Stimulated activated CD4-positive, alpha-beta T cell treated with anti-CD3 and anti-CD28 coated beads, Interleukin-12 subunit alpha, Interleukin-12 subunit beta, amount 100 ng/mL, for 48 hours (primary cell): ENCODE data around the gene FLCN.

Experiments
- DNase-seq, 3 donors: peaks; one replicate each; pipeline ENCODE4 v3.0.0-alpha.2; 2020; ENCODE audit warnings: low read depth in 2 of 3, low spot score in 1 of 3

FLCN gene

GRCh38 chr17:17236295-17237025 is 508 bp downstream of the FLCN start:
- DNase-seq: no peak

DNA sequence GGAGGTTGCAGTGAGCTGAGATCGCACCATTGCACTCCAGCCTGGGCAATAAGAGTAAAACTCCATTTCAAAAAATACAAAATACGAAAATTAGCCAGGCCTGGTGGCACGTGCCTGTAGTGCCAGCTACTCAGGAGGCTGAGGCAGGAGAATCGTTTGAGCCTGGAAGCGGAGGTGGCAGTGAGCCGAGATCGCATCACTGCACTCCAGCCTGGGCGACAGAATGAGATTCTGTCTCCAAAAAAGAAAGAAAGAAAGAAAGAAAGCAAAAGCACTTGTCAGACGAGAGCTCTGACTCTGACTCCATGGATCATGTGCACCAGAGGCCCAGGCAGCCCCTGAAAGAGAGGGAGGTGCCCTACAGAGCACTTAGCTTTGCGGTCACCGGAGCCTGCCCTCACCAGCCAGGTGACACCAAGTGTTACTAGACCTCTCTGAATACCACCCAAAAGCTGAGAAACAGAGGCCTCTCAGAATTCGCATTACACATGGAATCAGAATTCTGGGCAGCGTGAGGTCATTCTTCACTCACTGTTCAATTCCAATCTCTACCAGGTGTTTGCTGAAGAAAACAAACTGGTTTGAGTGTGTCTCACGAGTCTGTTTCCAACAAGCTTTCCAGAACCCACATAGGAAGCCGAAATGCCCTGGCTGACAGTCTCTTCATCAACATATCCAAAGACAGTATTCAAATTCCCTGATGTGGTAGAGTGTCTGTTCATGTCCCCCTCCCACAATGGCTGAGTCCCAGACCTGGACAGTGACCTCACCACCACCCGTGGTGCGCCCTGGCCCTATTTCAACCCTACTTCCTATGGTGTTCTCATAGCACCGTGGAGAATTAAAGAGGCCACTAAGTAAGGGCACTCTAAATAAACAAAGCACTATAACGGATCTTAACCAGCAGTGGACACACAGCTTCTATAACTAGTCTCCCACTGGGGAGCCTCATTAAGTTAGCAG is 1.5 kb downstream of the FLCN start:
- DNase-seq: no peak

DNA sequence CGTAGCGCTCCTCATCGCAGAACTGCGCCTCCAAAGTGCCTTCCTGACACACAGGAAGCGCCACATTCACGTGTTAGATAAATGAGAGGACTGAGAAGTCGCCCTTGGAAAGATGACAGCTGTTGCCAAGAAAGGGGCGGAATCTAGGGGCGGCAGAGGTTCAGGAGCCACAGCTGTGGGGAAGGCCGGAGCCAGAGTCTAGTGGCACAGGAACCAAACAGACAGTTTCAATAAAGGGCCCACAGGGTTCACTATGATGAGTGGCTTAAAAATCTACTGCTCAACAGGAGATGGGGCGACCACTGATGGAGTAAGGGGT is 4.7 kb downstream of the FLCN start:
- no peak for DNase-seq

GRCh38 chr17:17231621-17232302 is 5.2 kb downstream of the FLCN start:
- DNase-seq: no peak

DNA sequence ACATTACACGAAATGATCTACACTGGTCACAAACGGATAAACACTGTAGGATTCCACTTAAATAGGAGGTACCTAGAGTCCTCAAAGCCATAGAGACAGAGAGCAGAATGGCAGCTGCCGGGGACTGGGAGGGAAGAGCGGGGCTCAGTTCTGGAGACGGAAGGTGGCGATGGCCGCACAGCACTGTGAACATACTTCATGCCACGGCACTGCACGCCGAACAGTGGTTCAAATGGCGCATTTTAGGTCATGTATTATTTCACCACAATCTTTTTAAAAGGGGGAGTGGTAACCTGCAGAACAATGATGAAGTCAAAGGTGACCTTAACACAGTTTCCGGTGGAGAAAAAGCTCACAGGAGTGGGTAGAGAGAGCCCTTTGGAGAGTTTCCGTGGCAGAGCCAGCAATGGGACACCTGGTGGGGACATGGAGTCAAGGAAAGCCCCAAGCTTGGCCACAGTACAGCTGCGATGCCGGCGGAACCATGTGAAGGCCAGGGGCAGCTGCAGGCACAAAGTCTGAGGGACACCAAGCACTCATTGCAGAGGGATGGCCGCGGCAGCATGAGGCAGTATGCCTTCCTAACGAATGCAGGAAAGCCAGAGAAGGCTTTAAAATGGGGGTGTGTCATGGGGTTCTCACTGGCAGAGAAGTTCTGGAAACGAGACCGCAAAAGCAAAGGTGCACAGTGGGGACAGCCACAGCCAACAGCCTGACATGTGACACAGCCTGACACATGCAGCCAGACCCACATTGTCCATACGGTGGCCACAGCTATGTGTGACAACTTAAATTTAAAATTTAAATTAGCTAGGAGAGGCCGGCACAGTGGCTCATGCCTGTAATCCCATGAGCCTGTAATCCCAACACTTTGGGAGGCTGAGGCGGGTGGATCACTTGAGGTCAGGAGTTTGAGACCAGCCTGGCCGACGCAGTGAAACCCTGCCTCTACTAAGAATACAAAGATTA is 7.3 kb downstream of the FLCN start:
- no peak for DNase-seq

GRCh38 chr17:17228521-17229279 is 8.3 kb downstream of the FLCN start:
- DNase-seq: no peak

- no peak for DNase-seq
Observed at GRCh38 chr17:17227608-17228520, 9.1 kb downstream of the FLCN start.

- DNase-seq: no peak
Observed at GRCh38 chr17:17226451-17227265, 10.3 kb downstream of the FLCN start.

DNA sequence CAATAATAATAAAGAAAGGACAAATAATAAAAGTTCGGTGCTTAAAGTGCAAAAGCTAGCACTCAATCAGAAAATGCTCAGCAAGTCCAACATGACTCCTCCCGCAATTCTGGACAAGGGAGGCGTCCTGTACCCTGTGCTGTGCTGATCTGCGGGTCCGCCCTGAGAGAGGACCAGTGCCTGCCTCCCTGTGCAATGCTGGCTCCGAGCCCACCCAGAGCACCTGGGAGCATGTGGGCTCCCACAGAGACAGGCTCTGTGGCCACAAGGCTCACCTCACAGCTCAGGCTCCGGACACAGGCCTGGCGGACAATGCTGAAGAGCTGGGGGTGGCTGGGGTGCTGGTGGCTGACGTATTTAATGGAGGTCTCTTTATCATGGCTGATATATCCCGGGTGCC is 11.1 kb downstream of the FLCN start:
- DNase-seq: no peak

GRCh38 chr17:17224137-17224536 is 12.8 kb downstream of the FLCN start:
- no peak for DNase-seq

DNA sequence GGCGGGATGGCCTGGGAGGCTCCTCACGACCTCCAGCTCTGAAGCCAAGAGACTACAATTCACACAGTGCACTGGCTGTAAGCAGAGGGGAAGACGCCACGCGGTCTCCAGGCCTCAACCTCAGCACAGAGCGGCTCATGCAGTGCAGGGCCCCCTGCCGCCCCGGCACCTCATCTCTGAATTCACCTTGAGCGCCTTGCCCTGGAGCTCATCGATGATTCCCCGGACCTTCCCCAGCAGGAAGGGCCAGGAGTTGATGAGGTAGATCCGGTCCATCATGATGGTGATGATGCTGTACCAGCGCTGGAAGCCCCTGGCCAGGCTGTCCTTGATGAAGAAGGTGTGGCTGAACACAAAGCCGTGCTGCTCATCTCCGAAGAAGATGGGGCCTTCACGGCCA is 13.2 kb downstream of the FLCN start:
- no peak for DNase-seq

GRCh38 chr17:17221329-17221728 is 15.6 kb downstream of the FLCN start:
- no peak for DNase-seq

DNA sequence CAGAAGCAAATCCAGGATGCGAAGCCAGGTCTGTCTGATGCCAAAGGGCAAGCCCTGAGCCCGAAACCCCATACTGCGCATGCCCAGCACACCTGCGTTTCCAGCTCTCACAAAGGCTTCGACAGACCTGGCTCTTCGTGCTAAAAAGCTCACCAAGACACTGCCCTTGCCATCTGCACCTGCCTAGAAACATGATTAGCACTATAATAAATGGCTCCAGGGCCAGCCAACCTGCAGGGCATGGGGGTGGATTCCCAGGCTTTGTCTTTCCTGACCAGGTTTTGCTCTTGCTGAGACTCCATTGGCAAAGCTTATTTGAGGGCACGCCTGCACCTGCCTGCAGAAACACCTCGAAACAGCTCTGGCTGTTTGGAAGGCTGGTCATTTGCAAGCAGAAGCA is 16.4 kb downstream of the FLCN start:
- no peak for DNase-seq

DNA sequence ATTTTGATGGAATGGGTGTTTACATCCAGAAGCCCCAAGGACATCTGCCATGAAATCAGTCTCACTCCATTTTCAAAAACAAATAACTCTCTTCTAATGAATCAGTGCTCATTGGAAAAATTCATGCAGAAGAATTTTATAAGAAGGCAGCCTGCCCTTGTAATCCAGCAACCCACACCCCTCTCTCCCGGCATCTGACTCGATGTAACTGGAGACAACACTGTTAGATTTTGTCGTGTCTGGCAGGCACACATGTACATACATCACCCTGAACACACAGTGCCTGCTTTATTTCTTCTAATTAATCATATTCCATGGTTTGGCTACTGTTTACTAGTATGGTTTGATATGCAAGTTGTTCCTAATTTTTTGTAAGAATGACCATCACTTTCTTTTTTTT is 19.0 kb downstream of the FLCN start:
- no peak for DNase-seq

- DNase-seq: no peak
Observed at GRCh38 chr17:17216776-17217175, 20.2 kb downstream of the FLCN start.

DNA sequence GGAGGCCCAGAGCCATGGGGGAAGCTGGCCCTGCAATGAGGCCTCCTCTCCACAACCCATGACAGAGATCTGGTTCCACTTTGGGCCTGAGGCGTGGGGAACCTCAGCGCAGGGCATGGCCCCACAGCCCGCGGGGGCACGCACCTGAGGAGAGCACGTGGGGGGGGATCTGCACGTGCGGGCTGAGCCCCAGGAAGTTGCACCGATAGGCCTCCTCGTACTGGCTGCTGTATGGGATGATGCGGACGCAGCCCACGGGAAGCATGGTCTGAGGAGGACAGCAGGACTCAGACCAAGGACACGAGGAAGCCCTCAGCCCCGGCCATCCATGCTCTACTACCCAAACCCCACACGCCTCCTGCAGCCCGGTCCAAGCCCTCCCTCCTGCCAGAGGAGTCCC is 20.7 kb downstream of the FLCN start:
- DNase-seq: no peak

- DNase-seq: no peak
Observed at GRCh38 chr17:17215575-17215974, 21.4 kb downstream of the FLCN start.
